Epithelial cell of prostate (primary cell): ENCODE data around the gene MUL1.
"Not testable (repeated sequence)": the region's sequence is repeated elsewhere in the genome, so short reads cannot be mapped to it uniquely, and the experiment has no call there.

ENCODE experiments used
- DNase-seq: peaks from one replicate; pipeline ENCODE4 v3.0.0-alpha.2; 2011; ENCODE audit warnings: low read depth, low spot score
- H3K27ac ChIP-seq: fragments of 450-650 bp; 2 replicates; pipeline ENCODE4 v1.5.1; 2017; ENCODE audit warnings: mild to moderate bottlenecking

MUL1 gene

DNA sequence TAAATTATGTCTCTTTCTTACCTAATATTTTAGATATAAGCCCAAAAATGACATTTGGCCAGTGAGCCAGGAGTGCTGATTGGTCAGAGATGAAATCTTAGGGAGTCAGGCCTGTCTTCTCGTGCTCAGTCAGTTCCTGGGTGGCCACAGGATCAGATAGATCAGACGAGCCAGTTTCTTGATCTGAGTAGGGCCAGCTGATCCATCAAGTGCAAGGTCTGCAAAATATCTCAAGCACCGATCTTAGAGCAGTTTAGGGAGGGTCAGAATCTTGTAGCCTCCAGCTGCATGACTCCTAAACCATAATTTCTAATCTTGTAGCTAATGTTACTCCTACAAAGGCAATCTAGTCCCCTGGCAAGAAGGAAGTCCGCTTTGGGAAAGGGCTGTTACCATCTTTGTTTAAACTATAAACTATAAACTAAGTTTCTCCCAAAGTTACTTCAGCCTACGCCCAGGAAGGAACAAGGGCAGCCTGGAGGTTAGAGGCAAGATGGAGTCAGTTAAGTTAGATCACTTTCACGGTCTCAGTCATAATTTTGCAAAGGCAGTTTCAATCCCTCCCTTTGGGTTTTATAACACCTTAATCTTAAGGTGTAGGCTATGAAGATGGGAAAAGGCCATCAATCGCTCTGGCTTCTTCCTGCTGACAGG lies 11.8 kb upstream of the MUL1 start:
- DNase-seq, H3K27ac ChIP-seq: not testable (repeated sequence)

DNA sequence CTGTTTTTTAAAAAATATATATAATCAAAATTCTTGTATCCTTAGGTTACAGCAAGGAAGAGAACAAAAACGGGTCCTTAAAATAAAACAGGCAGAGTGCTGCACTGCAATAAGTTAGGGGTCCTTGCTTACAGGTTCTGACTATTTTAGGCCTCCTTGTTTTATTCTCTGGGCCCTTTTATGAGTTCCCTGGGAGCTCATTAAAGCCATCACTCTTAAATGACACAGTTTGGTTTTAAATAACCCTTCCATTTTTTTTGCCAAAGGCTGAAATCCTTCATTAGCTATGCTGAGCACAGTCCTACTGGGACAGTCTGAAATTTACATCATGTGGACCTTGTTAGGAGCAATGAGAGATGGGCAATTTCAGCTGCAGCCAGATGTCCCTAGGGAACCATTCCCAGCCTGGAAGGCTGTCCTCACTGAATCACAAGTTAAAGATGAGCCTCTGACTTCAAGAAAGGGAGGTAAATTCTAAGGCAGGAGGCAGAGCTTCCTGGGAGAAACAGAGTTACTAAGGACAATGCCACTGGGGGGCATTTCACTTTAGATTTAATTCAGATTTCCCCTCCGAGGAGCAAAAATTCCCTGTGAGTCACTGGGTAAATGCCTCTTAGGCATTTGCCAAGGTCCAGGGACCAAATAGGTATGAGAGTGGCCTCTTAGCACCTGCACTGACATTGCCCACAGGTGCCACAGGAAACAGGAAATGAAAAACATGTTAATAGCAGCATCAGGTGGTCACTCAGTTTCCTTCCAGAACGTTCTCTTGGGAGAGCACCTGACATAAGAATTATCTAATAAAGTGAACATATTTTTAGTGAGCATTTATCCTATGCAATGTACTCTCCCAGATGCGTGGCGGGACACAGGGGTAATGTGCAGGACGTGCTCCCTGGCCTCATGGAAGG lies 3.8 kb upstream of the MUL1 start:
- DNase-seq = no peak
- H3K27ac ChIP-seq = no peak overlapping the region

DNA sequence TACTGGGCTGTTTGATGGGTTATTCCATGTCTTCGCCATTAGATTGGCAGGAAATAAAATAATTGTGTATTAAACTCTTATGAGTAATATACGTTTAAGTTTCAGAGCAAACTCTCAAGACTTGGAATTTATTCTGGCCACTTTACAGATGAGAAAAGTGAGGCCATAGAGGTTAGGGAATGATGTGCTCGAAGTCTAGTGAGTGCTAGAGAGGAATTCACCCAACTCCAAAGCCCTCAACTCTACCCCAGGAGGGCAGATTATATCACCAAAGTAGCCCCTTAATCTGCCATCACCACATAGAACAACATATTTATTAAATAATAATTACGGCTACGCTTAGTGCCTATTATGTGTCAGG lies 440 bp upstream of the MUL1 start:
- peak overlapping the region; percentile 85 for H3K27ac ChIP-seq
- DNase-seq = no peak

DNA sequence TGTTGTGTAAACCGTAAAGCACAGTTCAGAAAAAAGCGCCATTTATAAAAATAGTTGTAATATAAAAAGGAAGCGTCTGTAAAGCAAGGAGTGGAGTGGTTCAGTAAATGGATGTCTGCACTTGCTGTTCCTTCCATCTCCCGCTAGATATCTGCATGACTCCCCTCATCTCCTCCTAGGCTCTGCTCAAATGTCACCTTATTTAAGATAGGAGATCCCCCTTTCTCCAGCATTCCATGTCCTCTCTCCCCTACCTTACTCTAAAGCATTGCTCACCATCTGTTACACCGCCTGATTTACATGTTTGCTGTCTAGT lies 745 bp downstream of the MUL1 start:
- H3K27ac ChIP-seq = peak overlapping the region; percentile 85
- DNase-seq = no peak

DNA sequence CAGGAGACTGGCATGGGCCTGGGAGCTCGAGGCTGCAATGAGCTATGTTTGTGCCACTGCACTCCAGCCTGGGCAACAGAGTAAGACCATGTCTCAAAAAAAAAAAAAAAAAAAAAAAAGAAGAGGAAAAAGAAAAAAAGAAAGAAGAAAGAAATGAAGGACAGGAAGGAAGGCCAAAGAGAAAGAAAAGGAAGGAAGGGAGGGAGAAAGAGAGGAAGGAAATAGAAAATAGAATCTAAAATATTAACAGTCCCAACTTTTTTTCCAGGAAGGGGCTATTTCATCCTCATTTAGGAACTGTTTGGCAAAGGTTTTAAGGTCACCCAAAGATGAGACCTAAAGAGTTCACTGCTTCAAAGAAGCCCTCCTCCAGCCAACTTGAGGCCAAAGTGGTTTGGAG lies 2.5 kb downstream of the MUL1 start:
- no peak for DNase-seq
- H3K27ac ChIP-seq = no peak overlapping the region

DNA sequence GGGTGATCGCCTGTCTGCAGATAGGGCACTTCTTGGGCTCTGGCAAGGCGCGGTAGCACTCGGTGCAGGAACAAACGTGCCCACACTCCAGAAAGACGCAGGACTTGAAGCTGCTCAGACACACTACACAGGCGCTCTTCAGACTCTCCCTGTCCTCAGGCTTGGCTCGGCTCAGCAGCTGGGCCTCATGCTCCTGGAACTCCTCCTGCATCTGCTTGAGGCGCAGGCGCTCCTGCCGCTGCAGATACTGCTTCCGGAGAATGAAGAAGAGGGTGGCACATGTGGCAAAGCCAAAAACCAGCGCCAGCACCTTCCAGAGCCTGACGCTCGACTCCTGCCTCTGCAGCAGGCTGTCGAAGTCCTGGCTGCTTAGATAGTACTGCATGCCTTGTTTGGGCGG lies 7.2 kb downstream of the MUL1 start:
- no peak for DNase-seq
- no peak overlapping the region for H3K27ac ChIP-seq

DNA sequence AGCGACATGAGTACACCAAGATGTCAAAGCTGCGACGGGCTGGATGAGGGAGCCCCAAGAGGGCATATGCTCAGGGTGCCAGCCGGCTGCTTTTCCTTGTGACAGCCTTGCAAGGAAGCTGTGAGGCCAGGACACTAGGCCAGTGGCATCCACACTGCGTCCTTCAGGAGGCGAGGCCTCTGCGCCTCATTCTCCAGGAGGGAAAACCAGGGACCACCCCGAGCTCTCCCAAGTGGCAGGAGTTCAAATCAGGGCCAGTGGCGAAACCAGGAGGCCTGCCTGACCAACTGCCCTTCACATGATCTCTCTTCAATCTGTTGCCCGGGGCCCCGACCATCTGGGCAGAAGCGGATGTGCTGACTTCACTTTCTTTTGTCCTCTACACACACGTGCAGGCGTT lies 8.2 kb downstream of the MUL1 start:
- DNase-seq = no peak
- H3K27ac ChIP-seq = no peak overlapping the region

DNA sequence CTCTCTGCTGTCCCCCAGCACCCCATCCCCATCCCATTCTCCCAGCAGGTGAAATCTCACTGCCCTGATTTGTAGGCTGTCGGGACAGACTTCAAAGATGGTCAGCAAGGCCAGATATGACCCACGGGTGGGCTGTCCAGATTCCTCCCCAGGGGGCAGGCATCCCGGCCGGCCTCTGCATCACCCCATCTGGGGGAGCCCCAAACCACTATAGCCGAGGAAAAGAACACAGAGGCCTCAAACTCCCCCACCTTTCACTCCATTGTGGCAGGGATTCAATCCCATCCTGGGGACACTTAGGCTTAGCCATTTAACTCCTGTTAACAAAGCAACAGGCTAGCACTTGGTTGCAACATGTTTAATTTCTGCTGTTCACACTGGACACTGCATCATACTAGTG lies 8.8 kb downstream of the MUL1 start:
- H3K27ac ChIP-seq = no peak overlapping the region
- DNase-seq = no peak

DNA sequence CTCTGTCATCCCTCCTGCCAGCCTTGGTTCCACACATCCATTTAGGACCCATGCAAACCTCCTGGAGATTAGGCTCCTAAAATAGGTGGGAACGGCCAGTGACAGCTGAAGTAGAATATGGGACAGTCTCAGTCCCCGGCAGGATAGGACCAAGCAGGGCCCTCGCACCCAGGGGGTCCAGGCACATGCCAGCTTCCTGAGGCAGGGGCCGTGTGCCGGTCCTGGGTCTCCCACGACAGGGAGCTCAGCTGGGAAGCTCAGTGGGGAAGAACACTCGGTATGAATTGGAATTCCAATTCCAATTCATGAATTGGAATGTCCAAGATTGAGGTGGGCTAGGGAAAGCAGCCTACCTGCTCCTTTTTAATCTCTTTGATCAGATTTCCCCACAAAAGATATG lies 9.8 kb downstream of the MUL1 start:
- peak overlapping the region; percentile 99 for H3K27ac ChIP-seq
- no peak for DNase-seq

DNA sequence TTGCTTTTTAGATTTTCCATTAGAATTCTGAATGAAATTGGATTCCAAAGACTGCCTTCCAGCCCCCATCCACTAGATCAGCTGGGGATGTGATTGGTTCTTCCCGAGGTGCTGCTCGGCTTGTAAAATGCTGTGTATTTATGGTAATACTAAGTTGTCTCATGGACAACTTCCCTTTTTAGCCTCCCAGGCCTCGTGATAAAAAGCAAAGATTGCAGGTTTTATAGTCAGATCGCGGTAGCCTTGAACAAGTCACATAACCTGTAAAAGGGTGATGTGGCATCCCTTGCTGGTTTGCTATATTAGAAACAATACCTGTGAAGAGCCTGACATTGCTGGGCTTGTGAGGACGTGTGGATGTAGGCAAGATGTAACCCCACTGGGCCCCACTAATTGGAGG lies 10.4 kb downstream of the MUL1 start:
- no peak for DNase-seq
- peak overlapping the region; percentile 99 for H3K27ac ChIP-seq

DNA sequence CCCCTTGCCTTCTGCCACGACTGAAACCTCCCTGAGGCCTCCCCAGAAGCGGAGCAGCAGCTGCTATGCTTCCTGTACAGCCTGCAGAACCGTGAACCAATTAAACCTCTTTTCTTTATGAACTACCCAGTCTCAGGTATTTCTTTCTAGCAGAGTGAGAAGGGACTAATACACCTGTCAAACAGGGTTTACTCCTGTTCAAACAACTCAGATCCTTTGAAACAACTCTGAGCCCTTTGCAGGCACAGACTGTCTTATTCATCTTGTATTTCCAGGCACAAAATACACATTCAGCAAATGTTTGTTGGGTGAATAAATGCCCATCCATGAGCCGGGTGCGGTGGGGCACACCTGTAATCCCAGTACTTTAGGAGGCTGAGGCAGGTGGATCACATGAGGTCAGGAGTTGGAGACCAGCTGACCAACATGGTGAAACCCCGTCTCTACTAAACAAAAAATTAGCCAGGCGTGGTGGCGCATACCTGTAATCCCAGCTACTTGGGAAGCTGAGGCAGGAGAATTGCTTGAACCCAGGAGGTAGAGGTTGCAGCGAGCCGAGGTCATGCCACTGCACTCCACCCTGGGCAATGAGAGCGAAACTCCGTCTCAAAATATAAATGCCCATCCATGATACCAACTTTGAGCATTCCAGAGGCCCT lies 11.1 kb downstream of the MUL1 start:
- peak overlapping the region; percentile 99 for H3K27ac ChIP-seq

DNA sequence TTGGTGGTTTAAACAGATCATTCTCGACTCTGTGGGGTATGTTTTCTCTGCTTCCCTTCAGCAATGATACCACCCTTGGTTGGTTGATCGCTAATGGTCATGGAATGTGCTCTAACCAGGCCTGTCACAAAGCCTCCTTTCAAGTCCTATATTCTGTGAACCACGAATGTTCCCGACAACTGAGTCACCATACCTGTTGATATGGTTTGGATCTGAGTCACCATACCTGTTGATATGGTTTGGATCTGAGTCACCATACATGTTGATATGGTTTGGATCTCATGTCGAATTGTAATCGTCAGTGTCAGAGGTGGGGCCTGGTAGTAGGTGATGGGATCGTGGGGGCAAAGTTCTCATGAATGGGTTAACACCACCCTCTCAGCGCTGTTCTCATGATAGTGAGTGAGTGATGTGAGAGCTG lies 11.7 kb downstream of the MUL1 start:
- DNase-seq = peak; percentile 98
- H3K27ac ChIP-seq = peak overlapping the region; percentile 99

More for the DNA sequence above, 11.1 kb downstream of the MUL1 start:
- DNase-seq = not testable (repeated sequence)

DNA sequence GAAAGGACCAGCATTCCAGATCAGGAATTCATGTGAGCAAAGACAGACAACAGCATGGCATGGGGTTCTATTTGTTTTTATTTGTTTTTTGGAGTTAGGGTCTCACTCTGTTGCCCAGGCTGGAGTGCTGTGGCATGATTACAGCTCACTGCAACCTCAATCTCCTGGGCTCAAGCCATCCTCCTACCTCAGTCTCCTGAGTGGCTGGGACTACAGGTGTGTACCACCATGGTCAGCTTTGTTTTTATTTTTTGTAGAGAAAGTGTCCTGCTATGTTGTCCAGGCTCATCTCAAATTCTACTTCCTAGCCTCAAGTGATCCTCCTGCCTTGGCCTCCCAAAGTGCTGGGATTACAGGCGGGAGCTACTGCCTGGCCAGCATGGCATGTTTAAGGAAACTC lies 12.3 kb downstream of the MUL1 start:
- DNase-seq = no peak
- peak overlapping the region; percentile 99 for H3K27ac ChIP-seq

DNA sequence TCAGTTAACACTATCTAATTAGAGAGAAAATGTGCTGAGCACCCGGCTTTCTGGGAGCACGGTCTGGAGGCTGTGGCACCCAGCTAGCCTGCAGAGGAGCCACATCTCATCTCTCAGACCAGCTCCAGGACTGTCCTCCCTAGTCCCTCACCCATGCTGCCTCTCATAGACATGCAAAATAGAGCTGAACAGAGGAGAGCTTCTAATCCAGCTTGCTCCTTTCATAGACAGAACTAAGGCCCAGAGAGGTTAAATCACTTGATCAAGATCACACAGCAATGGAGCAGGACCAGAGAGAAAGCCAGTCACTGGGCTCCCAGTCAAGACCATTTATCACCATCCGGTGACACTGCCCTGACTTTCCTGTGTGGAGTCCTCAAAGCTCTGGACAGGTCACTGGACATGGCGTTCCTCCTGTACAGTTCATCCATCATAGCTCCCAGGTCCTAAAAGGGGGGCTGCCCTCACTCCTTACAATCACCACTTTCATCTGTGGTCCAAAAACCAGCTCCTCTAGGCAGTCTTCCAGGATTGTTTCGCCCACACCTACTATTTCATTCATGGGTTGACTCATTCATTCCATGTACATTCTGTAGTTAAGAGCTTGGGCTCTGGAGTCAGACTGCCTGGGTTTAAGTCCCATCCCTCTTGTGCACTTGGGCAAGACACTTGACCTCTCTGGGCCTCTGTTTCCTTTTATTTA lies 13.2 kb downstream of the MUL1 start:
- peak overlapping the region; percentile 99 for H3K27ac ChIP-seq
- peak; percentile 84 for DNase-seq

DNA sequence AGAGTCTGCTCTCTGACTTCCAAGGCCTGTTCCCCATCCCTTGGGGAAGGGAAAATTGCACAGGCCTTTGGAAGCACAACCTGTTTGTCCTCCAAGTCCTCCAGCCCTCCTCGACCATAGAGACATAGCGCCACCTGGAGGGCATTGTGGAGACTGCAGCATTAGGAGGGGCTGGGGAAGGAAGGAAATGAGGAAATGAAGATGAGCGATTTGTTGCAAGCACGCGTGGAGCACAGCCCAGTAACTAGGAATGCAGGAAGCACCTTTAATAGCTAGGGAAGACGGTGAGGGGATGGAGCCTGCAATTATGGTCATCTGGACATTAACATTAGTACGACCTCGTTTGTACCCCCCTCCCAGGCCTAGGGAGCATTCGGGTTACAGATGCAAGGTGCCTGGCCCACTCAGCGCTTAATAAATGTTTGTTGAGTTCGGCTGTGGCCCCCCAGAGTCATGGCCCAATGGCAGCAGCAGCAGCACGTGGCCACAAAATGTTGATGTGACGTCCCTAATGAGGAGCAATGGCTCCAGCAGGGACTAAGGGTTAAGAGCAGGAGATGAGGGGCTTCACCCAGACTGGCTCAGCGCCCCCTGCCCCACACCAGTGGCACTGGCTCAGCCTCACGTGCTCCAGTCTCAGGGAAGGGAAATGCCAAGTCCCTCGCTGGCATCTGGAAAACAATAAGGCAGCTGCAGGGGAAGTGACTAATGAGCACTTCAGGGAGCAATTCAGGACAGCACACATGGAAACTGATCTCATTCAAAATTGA lies 13.9 kb downstream of the MUL1 start:
- H3K27ac ChIP-seq = peak overlapping the region; percentile 99
- DNase-seq = peak; percentile 71

DNA sequence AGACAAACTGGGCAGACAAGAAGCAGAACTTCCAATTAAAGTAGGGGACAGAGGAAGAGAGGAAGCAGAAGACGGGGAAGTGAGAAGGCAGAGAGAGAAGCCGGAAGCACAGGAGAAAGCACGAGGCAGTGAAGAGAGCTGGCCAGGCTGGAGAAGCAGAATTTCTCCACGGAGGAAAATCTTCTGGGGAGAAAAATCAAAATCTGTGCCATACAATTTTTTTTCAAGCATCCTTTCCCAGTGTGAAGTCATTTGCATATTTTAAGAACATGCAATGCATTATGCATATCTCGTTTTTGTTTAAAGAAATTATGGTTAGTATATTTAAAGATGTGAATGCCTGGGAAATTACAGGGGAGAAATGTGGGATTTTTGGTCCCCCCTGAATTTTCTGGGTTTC lies 14.6 kb downstream of the MUL1 start:
- peak overlapping the region; percentile 99 for H3K27ac ChIP-seq
- no peak for DNase-seq

DNA sequence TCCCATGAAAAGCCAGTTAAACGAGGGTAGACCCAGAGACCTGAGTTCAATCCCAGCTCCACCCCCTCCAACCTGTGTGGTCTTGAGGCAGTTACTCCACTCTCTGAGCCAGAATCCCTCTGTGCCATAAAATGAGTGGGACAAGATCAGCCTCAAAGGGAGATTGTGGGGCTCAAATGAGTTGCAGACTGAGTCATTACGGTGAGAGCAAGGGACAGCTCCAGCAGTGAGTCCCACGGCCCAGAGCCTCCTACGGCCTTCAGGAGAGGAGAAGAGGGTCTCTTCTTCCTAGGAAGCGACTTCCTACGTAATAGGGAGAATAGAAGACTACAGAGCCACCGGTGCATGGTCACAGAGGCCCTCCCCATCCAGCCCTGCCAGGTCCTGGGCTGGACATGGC lies 15.2 kb downstream of the MUL1 start:
- DNase-seq = no peak
- no peak overlapping the region for H3K27ac ChIP-seq

DNA sequence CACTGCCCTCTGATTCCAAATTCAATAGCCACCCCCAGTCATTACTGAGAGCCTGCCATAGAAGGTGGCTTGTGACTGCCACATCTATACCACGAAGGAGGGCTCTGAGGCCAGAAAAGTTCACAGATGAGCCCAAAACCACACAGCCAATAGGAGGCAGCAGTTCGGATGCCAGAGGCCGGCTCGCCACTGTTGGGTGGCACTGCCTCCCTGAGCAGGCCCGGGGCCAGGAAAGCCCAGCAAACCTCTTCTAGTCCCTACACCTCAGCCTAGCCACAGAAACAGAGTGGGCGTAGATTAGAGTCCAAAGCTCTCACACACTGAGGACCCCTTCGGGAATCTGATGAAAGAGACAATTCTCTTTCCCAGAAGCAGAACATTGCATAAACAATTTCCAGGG lies 16.1 kb downstream of the MUL1 start:
- DNase-seq = no peak
- H3K27ac ChIP-seq = no peak overlapping the region

DNA sequence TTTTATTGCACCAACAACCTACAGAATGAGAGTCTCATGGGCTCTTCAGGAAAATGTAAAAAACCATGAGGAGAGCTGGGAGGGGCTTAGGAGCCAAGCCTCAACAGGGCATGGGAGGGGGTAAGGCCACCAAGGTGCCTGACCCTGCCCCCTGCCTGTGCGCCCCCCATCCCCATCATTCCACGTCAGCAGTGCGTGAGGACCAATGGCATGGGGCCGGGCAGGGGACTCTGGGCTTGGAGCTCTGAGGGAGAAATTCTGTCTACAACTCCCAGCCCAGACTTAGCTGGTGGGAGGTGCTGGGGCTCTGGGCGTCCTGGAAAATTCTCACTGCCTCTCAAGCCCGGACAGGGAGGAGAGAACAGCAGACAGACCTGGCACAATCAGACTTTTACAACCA lies 16.8 kb downstream of the MUL1 start:
- no peak for DNase-seq
- H3K27ac ChIP-seq = no peak overlapping the region

DNA sequence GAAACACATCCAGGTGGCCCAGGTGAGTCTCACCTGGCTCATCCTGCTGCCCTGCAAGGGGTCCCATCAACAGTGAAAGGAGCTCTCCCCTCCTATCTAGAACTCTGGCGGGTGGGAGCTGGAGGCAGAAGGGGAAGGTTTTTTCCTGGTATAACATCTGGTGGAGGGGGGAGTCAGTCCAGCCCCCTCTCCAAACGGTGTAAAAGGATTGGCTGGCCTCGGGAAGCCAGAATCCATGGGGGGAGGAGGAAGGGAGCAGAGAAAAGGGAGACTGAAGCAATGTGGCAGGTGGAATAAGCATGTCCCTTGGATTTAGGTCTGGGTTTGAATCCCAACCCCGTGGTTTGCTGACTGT lies 20.7 kb downstream of the MUL1 start:
- H3K27ac ChIP-seq = peak overlapping the region; percentile 88
- no peak for DNase-seq
